Activated CD4-positive, alpha-beta T cell treated with anti-CD3 and anti-CD28 coated beads for 4 hours (primary cell): ENCODE results near the gene EEF2K.

Experiments
- DNase-seq, 2 donors: peaks; one replicate each; pipeline ENCODE4 v3.0.0-alpha.2; 2020

Gene EEF2K

DNA sequence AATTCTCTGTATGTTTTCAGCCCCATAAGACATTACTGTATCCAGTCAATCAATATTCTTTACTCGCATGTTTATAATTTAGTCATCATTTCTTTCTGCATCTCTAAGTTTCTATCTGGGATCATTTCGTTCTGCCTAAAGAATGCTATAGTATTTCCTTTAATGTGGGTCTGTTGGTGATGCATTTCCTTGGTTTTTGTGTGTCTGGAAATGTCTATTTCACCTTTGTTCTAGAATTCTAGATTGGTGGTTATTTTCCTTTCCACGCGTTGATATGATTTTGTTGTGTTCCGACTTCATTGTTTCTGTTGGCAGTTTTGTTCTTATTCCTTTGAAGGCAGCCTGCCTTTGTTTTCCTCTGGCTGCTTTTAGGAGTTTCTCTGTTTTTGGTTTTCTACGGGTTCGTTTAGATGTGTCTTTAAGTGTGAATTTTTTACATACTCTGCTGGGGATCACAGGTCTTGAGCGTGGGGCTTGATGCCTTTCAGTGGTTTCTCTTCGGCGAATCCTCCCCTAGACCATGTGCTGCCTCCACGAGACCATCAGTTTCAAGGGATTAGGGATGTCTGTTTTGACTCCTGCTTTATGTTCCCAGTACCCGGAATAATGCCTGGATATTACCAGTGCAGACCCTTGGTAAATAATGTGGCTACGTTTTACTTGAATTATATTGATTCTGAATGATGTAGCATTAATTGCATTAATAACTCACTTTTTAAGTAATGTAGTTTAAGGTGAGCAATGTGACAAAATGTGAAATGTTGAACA is 114.7 kb downstream of the EEF2K start:
- no peak for DNase-seq

DNA sequence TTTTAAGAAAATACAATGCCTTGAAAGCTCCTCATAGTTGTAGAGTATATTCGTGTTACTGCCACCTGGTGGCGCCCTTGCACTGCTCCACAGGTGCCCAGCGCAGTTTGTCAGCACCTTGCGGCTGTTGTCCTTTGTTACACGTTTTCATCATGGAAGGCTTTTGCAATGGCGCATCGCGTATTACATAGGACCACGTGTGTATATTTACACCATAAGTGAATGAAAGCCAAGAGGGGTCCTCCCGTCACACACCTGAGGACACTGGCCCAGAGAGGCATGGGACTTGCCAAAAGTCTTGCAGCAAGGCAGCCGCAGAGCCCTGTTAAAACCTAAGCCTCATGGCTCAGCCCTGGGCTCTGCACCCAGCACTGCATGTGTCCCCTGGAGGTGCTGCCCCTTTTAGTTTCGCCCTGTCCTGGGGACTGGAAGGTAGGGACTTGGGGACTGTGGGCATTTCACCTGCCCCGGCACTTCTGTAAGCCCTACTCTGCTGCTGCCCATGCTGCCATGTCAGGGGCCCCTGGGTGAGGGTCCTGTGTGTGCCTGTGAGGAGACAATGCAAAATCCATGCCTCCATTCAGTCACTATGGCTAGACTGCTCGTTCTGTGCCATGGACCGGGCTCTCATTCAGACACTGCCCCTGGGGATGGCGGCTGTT is 115.4 kb downstream of the EEF2K start:
- DNase-seq: peak; percentile 60 to 69

DNA sequence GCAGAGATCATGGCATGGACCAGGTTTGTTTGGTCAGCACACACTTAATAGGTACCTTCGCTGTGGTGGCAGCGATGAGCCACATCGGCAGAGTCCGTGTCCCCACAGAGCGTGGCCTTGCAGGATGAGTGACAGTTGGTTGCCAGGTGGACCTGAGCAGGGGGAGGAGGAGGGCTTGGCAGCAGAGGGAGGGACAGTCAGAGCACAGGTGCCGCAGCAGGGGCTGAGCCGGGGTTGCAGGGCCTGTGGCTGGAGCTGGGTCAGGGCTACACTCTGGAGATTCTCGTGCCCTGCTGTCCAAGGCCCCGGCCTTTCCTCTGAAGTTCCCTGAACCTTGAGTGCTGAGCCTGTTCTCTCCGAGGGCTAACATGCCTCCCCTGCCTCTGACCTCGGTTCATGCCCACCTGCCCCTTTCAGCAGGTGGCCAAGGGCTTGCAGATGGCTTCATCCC is 116.0 kb downstream of the EEF2K start:
- no peak for DNase-seq

DNA sequence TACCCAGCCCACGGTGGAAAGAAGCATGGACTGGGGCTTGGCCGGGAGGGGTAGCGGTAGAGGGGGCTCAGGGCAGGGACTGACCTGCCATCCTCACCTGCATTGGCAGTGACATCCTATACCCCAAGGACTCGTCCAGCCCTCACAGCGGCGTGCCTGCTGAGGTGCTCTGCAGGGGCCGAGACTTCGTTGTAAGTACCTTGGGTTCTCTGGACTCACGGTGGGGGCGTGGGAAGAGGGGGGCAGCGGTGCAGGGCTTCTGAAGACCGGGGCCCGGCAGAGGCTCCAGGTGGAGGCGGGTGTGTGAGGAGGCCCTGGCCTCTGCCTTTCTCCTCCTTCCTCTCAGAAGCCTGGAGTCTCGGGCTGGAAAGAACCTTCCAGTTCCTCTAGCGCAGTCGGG is 116.7 kb downstream of the EEF2K start:
- no peak for DNase-seq

DNA sequence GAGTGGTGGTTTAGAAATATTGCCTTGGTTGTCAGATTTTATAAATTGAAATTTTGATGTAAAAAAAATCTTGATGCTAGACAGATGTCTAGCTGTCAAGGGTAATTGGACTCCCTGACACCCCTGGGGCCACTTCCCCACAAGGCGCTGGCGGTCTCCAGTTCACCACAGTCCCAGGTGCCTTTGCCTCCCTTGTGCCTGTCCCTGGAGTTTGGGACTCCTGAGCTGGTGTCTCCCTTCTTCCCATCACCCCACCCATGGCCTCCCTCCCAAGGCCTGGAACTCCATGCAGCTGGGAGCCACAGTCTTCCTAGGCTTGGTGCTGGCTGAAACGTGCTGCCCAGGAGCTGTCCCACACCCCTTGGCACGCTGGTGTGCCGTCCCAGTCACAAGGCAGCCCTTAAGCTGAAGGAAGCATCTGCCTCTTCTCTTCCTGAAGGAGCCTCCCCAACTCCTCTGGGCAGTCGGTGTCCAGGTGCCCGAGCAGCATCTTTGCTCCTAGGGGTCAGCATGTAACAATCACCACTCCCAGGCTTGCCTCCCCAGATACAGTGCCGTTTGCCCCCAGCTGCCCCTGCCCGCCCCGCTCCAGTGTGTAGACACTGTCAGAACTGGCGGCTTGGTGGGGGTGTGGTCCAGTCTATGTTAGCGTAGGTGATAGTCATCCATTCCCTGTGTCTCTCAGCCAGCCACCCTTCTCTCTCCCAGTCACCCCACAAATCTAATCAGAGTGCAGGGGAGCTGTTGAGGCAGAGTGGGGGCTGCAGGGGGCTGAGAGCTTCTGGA is 117.3 kb downstream of the EEF2K start:
- DNase-seq: no peak

DNA sequence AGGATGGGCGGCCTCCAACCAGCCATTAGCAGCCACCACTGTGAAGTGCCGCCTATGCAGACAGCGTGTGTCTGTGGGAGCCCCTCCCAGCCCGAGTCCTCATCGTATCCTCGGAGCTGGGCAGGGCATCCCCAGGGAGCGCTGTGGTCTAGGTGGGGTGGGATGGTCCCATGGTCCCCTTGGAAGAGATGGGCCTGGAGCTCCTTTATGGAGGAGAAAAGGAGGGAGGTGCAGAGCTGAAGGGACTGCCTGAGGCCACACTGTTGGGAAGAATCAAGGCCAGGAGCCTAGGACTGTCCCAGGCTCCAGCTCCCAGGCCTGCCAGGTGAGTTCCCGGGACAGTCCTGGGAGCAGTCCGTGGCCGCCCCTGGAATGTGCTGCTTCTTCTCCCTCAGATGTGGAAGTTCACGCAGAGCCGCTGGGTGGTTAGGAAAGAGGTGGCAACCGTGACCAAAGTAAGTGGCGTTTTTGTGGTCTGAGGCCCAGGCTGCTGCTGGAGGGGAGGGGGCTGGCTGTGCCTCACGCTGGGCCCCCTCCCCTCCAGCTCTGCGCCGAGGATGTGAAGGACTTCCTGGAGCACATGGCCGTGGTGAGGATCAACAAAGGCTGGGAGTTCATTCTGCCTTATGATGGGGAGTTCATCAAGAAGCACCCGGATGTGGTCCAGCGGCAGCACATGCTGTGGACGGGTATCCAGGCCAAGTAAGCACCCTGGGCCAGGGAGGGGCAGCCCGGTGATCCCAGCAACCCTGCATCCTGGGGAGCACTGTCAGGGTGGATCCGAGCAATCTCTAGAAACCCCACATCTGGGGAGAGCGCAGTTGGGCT is 118.1 kb downstream of the EEF2K start:
- no peak for DNase-seq

DNA sequence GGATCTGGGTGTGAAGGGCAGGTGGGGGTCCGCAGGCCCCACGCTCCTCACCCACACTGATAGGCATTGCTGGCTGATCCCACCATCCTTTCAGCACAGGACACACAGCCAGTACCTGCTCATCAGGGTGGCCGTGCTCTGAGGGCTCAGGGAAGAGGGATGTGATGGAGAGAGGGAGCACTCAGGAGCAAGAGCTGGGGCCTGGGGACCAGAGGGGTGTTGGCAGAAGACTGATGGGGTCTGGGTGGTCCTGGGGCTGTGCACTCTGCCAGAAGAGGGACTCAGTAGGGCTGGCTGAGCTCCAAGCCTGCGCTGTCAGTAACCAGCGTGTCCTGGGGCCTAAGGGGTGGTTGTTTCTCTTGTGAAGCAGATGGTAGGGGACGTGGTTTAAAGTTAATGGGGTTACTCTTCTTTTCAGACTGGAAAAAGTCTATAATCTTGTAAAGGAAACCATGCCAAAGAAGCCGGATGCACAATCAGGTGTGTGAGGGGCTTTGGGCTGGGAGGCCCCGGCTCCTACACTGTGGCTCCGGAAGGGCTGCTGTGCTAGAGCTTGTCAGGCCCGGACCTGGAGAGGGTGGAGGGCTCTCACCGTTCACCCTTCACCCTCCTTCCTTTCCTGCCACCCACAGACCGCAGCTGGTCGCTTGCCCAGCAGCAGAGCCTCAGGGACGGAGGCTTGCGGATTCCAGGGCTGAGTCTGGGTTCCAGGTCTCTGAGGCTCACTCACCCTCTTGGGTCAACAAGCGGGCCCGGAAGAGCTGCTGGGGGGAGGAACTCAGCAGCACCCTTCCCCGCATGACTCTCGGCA is 118.9 kb downstream of the EEF2K start:
- DNase-seq: no peak

DNA sequence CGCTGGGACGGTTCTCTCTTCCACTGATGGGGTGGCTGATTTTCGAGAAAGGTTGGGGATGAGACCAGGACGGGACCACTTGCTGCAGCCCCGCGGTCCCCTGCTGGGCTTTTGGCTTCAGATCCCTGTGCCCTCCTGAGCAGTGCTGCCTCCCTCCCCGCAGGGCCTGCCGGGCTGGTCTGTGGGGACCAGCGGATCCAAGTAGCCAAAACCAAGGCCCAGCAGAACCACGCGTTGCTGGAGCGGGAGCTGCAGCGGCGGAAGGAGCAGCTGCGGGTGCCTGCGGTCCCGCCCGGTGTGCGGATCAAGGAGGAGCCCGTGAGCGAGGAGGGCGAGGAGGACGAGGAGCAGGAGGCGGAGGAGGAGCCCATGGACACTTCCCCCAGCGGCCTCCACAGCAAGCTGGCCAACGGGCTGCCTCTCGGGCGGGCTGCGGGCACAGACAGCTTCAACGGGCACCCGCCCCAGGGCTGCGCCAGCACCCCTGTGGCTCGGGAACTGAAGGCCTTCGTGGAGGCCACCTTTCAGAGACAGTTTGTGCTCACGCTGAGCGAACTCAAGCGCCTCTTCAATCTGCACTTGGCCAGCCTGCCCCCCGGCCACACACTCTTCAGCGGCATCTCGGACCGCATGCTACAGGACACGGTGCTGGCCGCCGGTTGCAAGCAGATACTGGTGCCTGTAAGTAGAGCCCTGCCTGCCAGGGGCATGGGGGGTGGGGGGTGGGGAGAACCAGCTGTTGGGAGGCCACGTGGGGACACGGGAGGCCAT is 119.7 kb downstream of the EEF2K start:
- no peak for DNase-seq

DNA sequence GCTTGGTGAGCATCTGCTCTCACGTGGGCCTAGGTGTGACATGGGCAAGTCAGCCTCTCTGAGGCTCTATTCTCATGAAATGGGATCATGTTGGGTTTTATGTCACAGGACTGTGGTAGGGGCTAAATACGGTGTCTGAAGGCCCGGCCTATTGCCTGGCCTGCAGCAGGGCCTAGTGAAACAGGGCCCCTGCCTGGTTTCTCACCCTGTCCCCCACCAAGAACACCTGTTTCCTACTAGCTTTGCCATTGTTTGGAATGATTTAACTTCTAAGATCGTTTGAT is 120.2 kb downstream of the EEF2K start:
- no peak for DNase-seq

DNA sequence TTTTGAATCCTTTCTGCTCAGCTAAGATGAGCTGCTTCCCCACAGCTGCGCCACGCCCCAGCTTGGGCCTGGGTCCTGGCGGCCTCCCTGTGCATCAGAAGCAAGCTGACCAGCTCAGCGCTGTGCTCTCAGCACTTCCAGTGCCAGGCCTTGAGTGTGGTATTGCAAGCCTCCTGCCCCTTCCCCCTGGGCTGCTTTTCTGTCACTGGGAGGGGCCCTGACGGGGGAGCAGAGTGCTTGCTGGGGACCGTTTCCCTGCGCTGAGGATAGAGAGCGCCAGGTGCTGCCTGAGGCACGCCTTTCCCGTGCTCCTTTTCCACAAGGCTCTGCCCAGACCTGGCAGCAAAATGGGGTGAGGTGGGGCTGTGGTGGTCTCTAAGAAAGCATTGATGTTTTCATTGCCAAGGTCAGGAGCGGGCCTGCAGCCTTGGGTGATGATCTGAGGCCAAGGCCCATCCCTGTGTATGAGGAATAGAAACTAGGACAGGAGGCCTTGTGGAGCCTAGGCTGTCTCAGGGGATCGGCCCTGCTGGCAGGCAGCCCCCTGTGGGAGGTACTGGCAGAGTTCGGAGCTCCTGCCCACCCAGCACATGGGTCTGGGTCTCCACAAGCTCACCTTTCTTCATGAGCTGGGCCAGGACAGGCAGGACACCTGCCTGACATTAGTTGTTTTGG is 120.8 kb downstream of the EEF2K start:
- DNase-seq: no peak

DNA sequence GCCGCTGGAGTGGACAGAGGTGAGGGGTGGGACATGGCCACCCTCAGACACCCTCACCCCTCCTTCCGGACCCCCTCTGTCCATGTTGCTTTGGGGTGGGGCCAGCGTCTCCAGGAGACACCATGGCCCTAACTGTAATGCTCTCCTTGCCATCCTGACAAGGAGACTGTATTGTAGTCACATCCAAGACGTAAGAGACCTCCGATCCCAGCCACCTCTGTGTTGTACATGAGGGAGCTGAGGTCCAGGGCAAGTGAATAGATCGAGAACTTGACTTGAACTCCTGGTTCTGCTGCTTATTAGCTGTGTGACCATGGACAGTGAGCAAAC is 121.3 kb downstream of the EEF2K start:
- DNase-seq: no peak

DNA sequence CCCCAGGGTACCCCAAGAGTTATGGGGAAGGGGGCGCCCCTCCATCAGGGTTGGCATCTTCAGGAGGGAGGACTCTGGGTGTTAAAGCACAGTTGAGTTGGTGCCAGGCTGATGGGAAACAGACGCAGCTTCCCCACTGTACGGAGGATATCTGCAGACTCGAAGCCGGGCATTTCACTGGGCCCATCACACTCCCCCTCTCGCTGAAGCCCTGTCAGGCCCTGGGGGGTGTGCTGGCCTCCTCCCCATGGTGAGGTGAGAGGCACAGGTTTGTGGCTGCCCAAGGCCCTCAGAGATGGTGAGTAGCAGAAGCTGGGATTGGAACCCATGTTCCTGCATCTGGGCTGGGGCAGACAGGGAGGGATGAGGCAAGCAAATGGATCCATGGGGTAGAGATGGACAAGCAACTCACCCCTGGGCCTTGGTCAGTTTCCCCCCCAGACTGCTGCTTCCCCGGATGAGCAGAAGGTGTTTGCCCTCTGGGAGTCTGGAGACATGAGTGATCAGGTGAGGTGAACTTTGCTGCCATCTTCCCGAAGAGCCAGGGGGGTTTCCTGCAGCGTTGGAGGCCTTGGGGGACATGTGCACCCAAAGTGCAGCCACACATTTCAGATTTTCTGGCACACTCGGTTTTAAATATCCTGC is 122.1 kb downstream of the EEF2K start:
- no peak for DNase-seq

DNA sequence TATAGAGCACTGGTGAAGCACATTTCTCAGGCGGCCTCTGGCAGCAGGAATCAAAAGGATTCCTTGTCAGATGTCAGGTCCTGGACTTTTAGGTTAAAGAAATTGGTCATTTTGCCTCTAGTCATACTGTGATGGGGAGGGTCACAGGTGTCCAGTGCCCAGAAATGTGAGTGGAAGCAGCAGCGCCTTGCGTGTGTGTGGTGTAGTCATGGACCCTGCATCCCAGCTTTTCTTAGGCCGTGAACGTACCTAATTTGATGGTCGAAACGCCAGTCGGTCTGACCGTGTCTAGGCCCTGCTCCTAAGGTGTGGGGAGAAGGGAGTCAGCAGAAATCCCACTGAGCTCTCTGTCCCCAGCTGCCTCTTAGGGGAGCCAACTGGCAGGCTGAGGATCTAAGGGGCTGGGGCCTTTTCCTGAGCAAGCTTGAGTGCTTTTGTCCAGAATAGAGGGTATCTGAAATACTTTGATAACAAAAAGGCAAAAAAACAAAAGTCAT is 123.2 kb downstream of the EEF2K start:
- no peak for DNase-seq

DNA sequence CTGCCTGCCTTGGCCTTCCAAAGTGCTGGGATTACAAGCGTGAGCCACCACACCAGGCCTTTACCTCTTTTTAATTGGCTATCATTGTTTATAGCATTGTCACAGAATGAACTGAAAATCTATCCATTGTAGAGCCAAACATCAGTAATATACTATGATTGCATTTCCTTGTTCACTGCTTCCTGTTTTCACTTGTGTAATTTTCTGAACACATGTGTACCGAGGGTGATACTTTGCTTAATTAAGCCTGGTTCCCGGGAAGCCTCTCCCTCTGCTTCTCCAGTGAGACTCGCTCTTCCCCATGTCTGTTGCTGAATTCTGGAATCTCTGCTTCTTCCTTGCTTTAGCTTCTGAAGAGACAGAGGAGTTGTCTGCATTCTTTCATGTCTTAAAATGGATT is 124.2 kb downstream of the EEF2K start:
- no peak for DNase-seq

DNA sequence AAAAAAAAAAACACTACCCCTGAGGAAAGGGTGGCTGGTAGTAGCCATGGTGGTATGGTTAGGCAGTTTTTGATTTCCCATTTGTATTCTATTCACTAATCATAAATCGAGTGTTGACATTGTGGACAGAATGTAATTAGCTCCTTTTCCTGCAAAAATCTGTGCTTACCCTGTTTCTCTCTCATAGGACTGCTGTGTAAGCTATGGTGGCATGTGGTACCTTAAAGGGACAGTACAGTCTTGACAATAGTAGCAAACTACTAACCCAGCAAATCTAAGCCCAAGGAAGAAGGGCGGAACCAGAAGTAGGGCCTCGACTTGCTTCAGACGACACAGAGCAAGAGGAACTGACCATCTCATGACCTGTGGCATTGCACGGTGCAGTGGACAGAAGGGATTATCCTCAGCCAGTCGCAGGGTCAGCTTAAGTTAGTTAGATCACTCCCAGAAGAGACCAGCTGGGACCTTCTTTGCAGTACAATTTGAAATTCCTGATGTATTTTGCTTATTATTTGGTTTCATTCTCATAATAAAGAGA is 127.4 kb downstream of the EEF2K start:
- no peak for DNase-seq

DNA sequence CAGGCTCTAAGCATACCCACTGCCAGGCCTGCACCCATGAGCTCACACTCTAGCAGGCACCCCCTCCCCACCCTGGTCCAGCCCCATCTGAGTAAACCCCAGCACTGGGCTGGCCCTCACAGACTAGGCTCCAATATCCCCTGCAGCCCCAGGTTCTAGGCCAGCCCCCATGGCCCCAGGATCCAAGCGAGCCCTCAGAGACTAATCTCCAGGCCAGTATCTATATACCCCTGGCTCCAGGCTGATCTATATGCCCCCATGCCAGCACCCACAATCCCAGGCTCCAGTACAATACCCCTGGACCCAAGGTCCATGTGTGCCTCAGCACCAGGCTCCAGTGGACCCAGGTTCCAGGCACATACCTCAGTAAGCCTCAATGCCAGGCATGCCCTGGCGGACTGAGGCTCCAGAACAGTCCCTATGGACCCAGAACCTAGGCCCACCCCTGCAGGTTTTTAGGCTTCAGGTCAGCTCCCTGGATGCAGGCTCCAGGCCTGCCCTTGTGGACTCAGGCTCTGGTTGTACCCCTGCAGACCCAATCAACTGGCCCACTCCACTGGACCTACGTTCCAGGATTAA is 129.7 kb downstream of the EEF2K start:
- DNase-seq: no peak

DNA sequence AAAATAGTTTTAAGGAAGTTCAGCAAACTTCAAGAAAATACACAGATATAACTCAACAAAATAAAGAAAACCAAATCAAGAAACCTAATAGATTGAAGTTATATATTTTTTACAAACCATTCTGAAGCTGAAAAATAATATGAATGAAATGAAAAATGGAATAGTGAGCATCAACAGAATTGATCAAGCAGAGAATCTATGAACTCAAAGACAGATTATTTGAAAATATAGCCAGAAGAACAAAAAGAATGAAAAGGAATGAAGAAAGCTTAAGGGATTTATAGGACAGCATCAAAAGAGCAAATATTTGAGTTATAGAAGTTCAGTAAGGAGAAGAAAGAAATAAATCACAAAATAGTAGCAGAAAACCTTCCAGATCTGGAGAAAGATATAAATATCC is 130.5 kb downstream of the EEF2K start:
- no peak for DNase-seq

DNA sequence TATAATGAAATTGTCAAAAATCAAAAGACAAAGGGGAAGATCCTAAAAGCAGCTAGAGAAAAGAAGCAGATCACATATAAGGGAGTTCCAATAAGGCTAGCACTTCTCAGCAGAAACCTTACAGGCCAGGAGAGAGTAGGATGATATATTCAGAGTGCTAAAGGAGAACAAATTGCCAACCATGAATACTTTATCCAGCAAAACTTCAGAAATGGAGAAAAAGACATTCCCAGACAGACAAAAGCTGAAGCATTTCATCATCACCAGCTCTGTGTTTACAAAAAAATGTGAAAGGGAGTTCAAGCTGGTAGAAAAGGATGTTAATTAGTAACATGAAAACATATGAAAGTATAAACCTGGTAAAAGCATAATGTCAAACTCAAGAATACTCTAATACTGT is 131.0 kb downstream of the EEF2K start:
- no peak for DNase-seq

DNA sequence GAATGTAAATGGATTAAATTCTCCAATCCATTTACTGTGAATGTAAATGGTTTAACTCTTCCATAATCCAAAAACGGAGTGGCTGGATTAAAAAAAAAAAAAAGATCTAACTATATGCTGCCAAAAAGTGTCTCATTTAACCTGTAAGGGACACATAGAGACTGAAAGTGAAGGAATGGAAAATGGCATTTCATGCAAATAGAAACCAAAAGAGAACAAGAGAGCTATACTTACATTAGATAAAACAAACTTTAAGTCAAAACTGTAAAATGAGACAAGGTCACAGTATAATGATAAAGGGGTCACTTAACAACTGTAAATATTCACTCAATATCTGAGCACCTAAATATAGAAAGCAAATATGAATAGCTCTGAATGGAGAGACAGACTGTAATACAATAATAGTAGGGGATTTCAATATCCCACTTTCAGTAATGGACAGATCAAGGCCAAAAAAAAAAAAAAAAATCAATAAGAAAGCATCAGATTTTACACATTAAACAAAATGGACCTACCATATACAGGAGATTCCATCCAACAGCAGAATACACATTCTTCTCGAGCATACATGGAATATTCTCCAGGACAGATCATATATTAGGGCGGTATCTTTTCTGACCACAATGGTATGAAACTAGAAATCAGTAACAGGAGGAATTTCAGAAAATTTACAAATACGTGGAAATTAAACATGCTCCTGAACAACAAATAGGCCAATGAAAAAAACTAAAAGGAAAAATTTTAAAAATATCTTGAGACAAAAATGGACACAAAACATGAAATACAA is 132.0 kb downstream of the EEF2K start:
- no peak for DNase-seq
